ENCODE measurements around the gene TTLL5. TPM values are rescaled to one million over a fixed set of nuclear protein-coding genes. Genes with fewer than 3 reads are reported as not detected.

TTLL5 gene
- total and polyA plus RNA-seq, 9 of the 15 experiments (the other 6 are each of a cell fraction or from before 2014, with no cell fraction given) = 4.1 to 18.9 (median 12.6) TPM

GRCh38 chr14:75829316-75829715 is 168.3 kb downstream of the TTLL5 start:
- Histone ChIP-seq H3K4me2 (ENCODE audit: insufficient read depth, low read length) (no peak overlapping the region), H2AFZ (ENCODE audit: low read depth, low read length) (no peak overlapping the region), H3K4me1 (replicated peaks in 1 of 2; ENCODE audit: control insufficient read depth in 2 of 2, insufficient read depth in 2 of 2, low read length in 2 of 2) (peaks cover 11 to 30% of the 10 kb centered on the region in 2 experiments), H3K27me3 (ENCODE audit: control insufficient read depth in 2 of 2, insufficient read depth in 2 of 2, low read length in 2 of 2) (no peaks in the 10 kb centered on the region), H3K4me3 (no peak overlapping the region), H3K79me2 (ENCODE audit: control insufficient read depth, insufficient read depth, low read length) (no peaks in the 10 kb centered on the region), H3K9ac (ENCODE audit: insufficient read depth in 1 of 2, low read depth in 2 of 2, low read length in 2 of 2) (no peak overlapping the region), H3K9me1 (ENCODE audit: control insufficient read depth, insufficient read depth, low read length) (no peaks in the 10 kb centered on the region), H4K20me1 (replicated peaks; ENCODE audit: control insufficient read depth, insufficient read depth, low read length) (no peaks in the 10 kb centered on the region), H3K9me3 (replicated peaks; ENCODE audit: control insufficient read depth, insufficient read depth, low read depth, low read length) (no peaks in the 10 kb centered on the region), H3K27ac (ENCODE audit: extremely low read depth, low read depth, low read length) (no peak overlapping the region), H3K36me3 (ENCODE audit: control insufficient read depth, insufficient read depth, low read length) (no peaks in the 10 kb centered on the region)
- POLR2A ChIA-PET = interaction anchor here (0.8 kb wide), 1 partner anchor 33 kb away, joined by 4 read pairs; no protein-coding TSS in a partner anchor
- intact Hi-C loops (cut with micrococcal nuclease) (no loop called here), in situ Hi-C loops (cut with MboI) (no loop called here)
- BruUV-seq (replicated peaks) = no TSS peak
- CTCF ChIA-PET (ENCODE audit: low intra/inter-chr PET ratio) = no interaction called here
- no peak for TF ChIP-seq CTCFL (IDR thresholded peaks at IDR 0.05; ENCODE audit: borderline replicate concordance, insufficient read depth, low read depth, low read length, poor library complexity, severe bottlenecking)
- no peak for TF ChIP-seq KDM2B (CRISPR knock-in tag; IDR thresholded peaks at IDR 0.05)
- no peak for TF ChIP-seq RREB1 (CRISPR knock-in tag; IDR thresholded peaks at IDR 0.05)
- TF ChIP-seq ZNF24 (IDR thresholded peaks at IDR 0.05) = no peak
- no peak for TF ChIP-seq NCOA6 (IDR thresholded peaks at IDR 0.05)
- TF ChIP-seq SMARCA4 (IDR thresholded peaks at IDR 0.05) = no peak
- TF ChIP-seq HDAC3 (IDR thresholded peaks at IDR 0.05; ENCODE audit: borderline replicate concordance, partially characterized antibody) = no peak
- TF ChIP-seq ZBED1 (IDR thresholded peaks at IDR 0.05) = no peak
- TF ChIP-seq TAF15 (IDR thresholded peaks at IDR 0.05; ENCODE audit: low read depth, low read length) = no peak
- ATAC-seq = no peak
- WGBS (ENCODE audit: insufficient coverage, low coverage, missing lambda C conversion rate) = 100% methylated on average over 1 of the region's 1 CpG
- DNase-seq (ENCODE audit: extremely low read depth in 1 of 4, low spot score in 3 of 4) = no peak
- FAIRE-seq = no peak
